Left lung (tissue), 10 donors: ENCODE results near the gene KCNN2. TPM values are rescaled to one million over a fixed set of nuclear protein-coding genes. Genes with fewer than 3 reads are reported as not detected.

Source experiments
- ATAC-seq: fragments of 200-7000 bp; cut with Tn5 transposase; one replicate; pipeline ENCODE4 v1.9.1; 2020; ENCODE audit warnings: moderate library complexity
- DNase-seq, 4 donors: peaks; one replicate each; pipeline ENCODE4 v3.0.0-alpha.2; 2013 to 2020
- H3K27ac ChIP-seq, 2 donors: fragments of 200-600 bp; sonication (generic) in 1 of 2; one replicate each; pipeline versions ENCODE4 v1.5.0 to v1.8.0; 2020 to 2021
- H3K27me3 ChIP-seq, 2 donors: fragments of 200-600 bp; sonication (generic) in 1 of 2; one replicate each; pipeline versions ENCODE4 v1.5.0 to v1.8.0; 2020 to 2021
- H3K36me3 ChIP-seq, 2 donors: fragments of 200-600 bp; sonication (generic) in 1 of 2; one replicate each; pipeline versions ENCODE4 v1.5.0 to v1.8.0; 2020 to 2021
- H3K4me1 ChIP-seq, 2 donors: fragments of 200-600 bp; one replicate each; pipeline ENCODE4 v1.8.0; 2021
- H3K4me3 ChIP-seq, 2 donors: fragments of 200-600 bp; sonication (generic) in 1 of 2; one replicate each; pipeline versions ENCODE4 v1.5.0 to v1.8.0; 2020 to 2021; ENCODE audit warnings: mild to moderate bottlenecking in 1 of 2
- H3K9me3 ChIP-seq, 2 donors: fragments of 200-600 bp; sonication (generic) in 1 of 2; one replicate each; pipeline versions ENCODE4 v1.5.0 to v1.8.0; 2020 to 2021
- intact Hi-C, 2 donors: fragments of 100-400 bp; cut with DNase I; formaldehyde crosslinking; loops; one replicate each; pipeline versions ENCODE4 v1.11.2 to v1.14.2; 2022
- polyA plus RNA-seq, 6 donors: library from polyadenylated mRNA; unstranded; fragments of 120-200 nt; gene quantifications; one replicate each; pipeline ENCODE4 v1.2.1, GENCODE V29; 2013; ENCODE audit not compliant: insufficient read length in 6 of 6
- total RNA-seq, 2 donors: library from RNA; stranded (reverse); fragmentation: NEBNext Ultra II Directional; extraction: Animal tissue kit (Norgen Biotek cat#: 25700); gene quantifications; one replicate each; pipeline ENCODE4 v1.2.1, GENCODE V29; 2021
- TF ChIP-seq, protein P1 (sequence below), 2 donors: fragments of 200-600 bp; sonication (generic) in 1 of 2; IDR thresholded peaks; one replicate each; pipeline versions ENCODE4 v1.5.0 to v1.8.0; 2021; ENCODE audit warnings: antibody characterized with exemption in 2 of 2
- donor health status: DM: no; HTN: yes; CAD: no.
- donor health status: DM: no; HTN: no; CAD: no.

Gene KCNN2
- total and polyA plus RNA-seq, 8 donors = 2.0 to 4.8 (median 3.2) TPM

DNA sequence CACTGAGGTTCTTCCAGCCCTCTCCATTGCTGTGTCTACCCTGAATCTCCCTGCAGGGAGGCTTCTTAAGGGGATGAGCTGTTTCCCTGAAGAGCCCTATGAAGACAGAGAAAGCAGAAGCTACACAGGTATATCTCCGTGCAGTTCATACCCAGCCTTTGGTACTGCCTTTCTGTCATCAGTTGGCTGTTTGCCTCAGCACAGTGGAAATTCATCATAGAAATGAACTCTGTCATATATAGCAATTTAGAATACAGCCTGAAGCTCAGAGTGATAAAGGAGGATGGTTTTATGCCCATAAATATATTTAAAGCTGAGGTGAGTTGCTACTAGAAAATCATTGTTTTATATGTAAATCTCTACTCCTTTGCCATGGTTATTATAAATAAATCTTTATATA is 42.6 kb upstream of the KCNN2 start:
- no peak overlapping the region for H3K4me3 ChIP-seq
- intact Hi-C loops = no loop called here
- DNase-seq (no peak), ATAC-seq (no peak)
- TF ChIP-seq, protein P1, sequence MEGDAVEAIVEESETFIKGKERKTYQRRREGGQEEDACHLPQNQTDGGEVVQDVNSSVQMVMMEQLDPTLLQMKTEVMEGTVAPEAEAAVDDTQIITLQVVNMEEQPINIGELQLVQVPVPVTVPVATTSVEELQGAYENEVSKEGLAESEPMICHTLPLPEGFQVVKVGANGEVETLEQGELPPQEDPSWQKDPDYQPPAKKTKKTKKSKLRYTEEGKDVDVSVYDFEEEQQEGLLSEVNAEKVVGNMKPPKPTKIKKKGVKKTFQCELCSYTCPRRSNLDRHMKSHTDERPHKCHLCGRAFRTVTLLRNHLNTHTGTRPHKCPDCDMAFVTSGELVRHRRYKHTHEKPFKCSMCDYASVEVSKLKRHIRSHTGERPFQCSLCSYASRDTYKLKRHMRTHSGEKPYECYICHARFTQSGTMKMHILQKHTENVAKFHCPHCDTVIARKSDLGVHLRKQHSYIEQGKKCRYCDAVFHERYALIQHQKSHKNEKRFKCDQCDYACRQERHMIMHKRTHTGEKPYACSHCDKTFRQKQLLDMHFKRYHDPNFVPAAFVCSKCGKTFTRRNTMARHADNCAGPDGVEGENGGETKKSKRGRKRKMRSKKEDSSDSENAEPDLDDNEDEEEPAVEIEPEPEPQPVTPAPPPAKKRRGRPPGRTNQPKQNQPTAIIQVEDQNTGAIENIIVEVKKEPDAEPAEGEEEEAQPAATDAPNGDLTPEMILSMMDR (IDR thresholded peaks at IDR 0.05) = no peak
- H3K27me3 ChIP-seq = no peaks in the 10 kb centered on the region
- H3K9me3 ChIP-seq = no peaks in the 10 kb centered on the region
- H3K27ac ChIP-seq = peak overlapping the region in 1 of 2 donors; percentile 47
- H3K36me3 ChIP-seq = no peaks in the 10 kb centered on the region
- no peaks in the 10 kb centered on the region for H3K4me1 ChIP-seq

- ATAC-seq (peak; percentile 19), DNase-seq (no peak)
- H3K4me3 ChIP-seq = no peak overlapping the region
- no peaks in the 10 kb centered on the region for H3K27me3 ChIP-seq
- no peaks in the 10 kb centered on the region for H3K9me3 ChIP-seq
- H3K36me3 ChIP-seq = no peaks in the 10 kb centered on the region
- H3K27ac ChIP-seq = peak overlapping the region in 1 of 2 donors; percentile 26
- no peaks in the 10 kb centered on the region for H3K4me1 ChIP-seq
- TF ChIP-seq, protein P1 (IDR thresholded peaks at IDR 0.05) = no peak
- intact Hi-C loops = no loop called here
Observed at GRCh38 chr5:114319821-114320220, 42.0 kb upstream of the KCNN2 start.

GRCh38 chr5:114324282-114324681 is 37.6 kb upstream of the KCNN2 start:
- Histone ChIP-seq H3K4me3 (no peak overlapping the region), H3K27me3 (no peaks in the 10 kb centered on the region), H3K4me1 (no peaks in the 10 kb centered on the region), H3K36me3 (no peaks in the 10 kb centered on the region), H3K9me3 (no peaks in the 10 kb centered on the region), H3K27ac (no peak overlapping the region)
- intact Hi-C loops = no loop called here
- ATAC-seq (no peak), DNase-seq (no peak)
- TF ChIP-seq, protein P1 (IDR thresholded peaks at IDR 0.05) = no peak

DNA sequence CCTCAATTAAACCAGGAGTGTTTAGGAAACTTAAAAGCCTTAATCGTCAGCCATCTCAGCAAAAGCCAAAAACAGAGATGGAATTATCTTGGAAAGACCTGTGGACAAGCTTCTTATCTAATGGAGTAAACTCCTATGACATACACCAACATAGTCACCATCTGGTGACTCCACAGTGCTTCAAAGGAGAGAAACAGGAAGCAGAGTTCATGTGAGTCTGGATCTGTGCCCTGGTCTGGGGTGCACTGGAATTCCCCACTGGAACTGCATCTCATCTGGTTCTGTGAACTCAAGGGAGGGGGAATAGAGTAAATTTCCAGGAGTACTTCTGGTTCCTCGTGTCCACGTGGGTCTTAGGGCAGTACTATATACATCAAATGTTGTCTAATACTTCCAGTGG is 36.3 kb upstream of the KCNN2 start:
- Histone ChIP-seq H3K27me3 (no peaks in the 10 kb centered on the region), H3K4me1 (no peaks in the 10 kb centered on the region), H3K4me3 (no peak overlapping the region), H3K27ac (no peak overlapping the region), H3K36me3 (no peaks in the 10 kb centered on the region), H3K9me3 (no peaks in the 10 kb centered on the region)
- DNase-seq = peak in 2 of 4 donors; percentile 2 to 42
- intact Hi-C loops = no loop called here
- TF ChIP-seq, protein P1 (IDR thresholded peaks at IDR 0.05) = no peak
- peak; percentile 42 for ATAC-seq

- Histone ChIP-seq H3K27me3 (no peaks in the 10 kb centered on the region), H3K36me3 (no peaks in the 10 kb centered on the region), H3K4me3 (no peak overlapping the region), H3K4me1 (no peaks in the 10 kb centered on the region), H3K27ac (no peak overlapping the region), H3K9me3 (no peaks in the 10 kb centered on the region)
- intact Hi-C loops = no loop called here
- TF ChIP-seq, protein P1 (IDR thresholded peaks at IDR 0.05) = no peak
- no peak for ATAC-seq
- DNase-seq = no peak
Observed at GRCh38 chr5:114327474-114327873, 34.4 kb upstream of the KCNN2 start.
